CD4-positive, CD25-positive, alpha-beta regulatory T cell (primary cell): ENCODE results near the gene UBE2J1. TPM values are rescaled to one million over a fixed set of nuclear protein-coding genes. Genes with fewer than 3 reads are reported as not detected.

Experiments used
- ATAC-seq, 2 donors: fragments of 150-1000 bp; cut with Tn5 transposase; one replicate each; pipeline ENCODE4 v1.10.0; 2021; ENCODE audit warnings: low read depth in 2 of 2, moderate number of reproducible peaks in 2 of 2, moderate library complexity in 1 of 2
- DNase-seq, 3 donors: peaks; one replicate each; pipeline versions ENCODE4 v3.0.0 to v3.0.0-alpha.2; 2012 to 2022; ENCODE audit warnings: mixed read lengths in 1 of 3
- H3K27ac ChIP-seq: one replicate; pipeline ENCODE4 v1.7.0; 2013; ENCODE audit warnings: mild to moderate bottlenecking, low read length; ENCODE audit not compliant: insufficient read depth, poor library complexity, severe bottlenecking
- H3K27me3 ChIP-seq: one replicate; pipeline ENCODE4 v1.7.0; 2013; ENCODE audit warnings: low read length; ENCODE audit not compliant: control insufficient read depth, insufficient read depth
- H3K36me3 ChIP-seq: one replicate; pipeline ENCODE4 v1.7.0; 2013; ENCODE audit warnings: mild to moderate bottlenecking, low read length, moderate library complexity; ENCODE audit not compliant: control insufficient read depth, insufficient read depth
- H3K4me1 ChIP-seq: 2 replicates; pipeline ENCODE4 v1.7.0; 2013; ENCODE audit warnings: mild to moderate bottlenecking, low read length; ENCODE audit not compliant: insufficient read depth, control insufficient read depth, poor library complexity, severe bottlenecking
- H3K4me3 ChIP-seq: one replicate; pipeline ENCODE4 v1.7.0; 2013; ENCODE audit warnings: low read depth, mild to moderate bottlenecking, low read length, moderate library complexity
- H3K9me3 ChIP-seq, 2 experiments: 1 replicate in 1 of 2; 2 replicates in 1 of 2; pipeline ENCODE4 v1.7.0; 2013; ENCODE audit warnings: low read length in 2 of 2, mild to moderate bottlenecking in 1 of 2, moderate library complexity in 1 of 2; ENCODE audit not compliant: control insufficient read depth in 2 of 2
- H3K27ac Mint-ChIP-seq, 3 donors: one replicate each; pipeline ENCODE4 v1.8.0; 2020 to 2022; ENCODE audit warnings: mild to moderate bottlenecking in 3 of 3, mixed read lengths in 3 of 3, moderate library complexity in 2 of 3
- H3K27me3 Mint-ChIP-seq: one replicate; pipeline ENCODE4 v1.8.0; 2022; ENCODE audit warnings: mild to moderate bottlenecking, mixed read lengths
- H3K36me3 Mint-ChIP-seq: one replicate; pipeline ENCODE4 v1.8.0; 2020; ENCODE audit warnings: mixed read lengths
- H3K4me1 Mint-ChIP-seq, 4 donors: one replicate each; pipeline ENCODE4 v1.8.0; 2020 to 2022; ENCODE audit warnings: mixed read lengths in 4 of 4, mild to moderate bottlenecking in 1 of 4
- H3K4me3 Mint-ChIP-seq, 4 donors: one replicate each; pipeline ENCODE4 v1.8.0; 2020 to 2022; ENCODE audit warnings: mild to moderate bottlenecking in 4 of 4, mixed read lengths in 4 of 4, moderate library complexity in 3 of 4
- H3K9me3 Mint-ChIP-seq, 7 donors: one replicate each; pipeline ENCODE4 v1.8.0; 2020 to 2022; ENCODE audit warnings: mixed read lengths in 7 of 7, mild to moderate bottlenecking in 3 of 7, moderate library complexity in 2 of 7
- polyA plus RNA-seq, 4 donors: library from polyadenylated mRNA; unstranded; fragments of 300-500 nt; fragmentation: Illumina TruSeq; gene quantifications; one replicate each; pipeline ENCODE4 v1.2.3, GENCODE V29; 2021
- total RNA-seq: library from RNA; stranded (reverse); gene quantifications from one replicate; pipeline ENCODE4 v1.2.3, GENCODE V29; 2022

Gene UBE2J1
- total and polyA plus RNA-seq, 5 donors from 2014 or later: 30.0 to 50.6 (median 34.1) TPM

DNA sequence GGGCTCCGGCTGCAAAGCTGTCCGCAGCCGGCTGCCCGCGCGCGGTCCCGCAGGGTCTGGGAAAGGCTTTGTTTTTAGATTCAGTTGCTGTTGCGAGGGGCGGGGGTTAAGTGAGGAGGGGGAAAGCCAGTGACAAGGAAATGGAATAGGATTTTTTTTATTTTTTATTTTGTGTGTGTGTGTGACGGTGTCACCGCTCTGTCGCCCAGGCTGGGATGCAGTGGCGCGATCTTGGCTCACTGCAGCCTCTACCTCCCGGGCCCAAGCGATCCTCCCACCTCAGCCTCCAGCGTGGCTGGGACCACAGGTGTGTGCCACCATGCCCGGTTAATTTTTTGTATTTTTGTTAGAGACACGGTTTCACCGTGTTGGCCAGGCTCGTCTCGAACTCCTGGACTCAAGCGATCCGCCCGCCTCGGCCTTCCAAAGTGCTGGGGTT, 615 bp upstream of the UBE2J1 start:
- DNase-seq (no peak), ATAC-seq (no peak)
- Histone ChIP-seq H3K27ac (peak overlapping the region; percentile 87), H3K4me3 (peak overlapping the region; percentile 23), H3K36me3 (no peaks in the 10 kb centered on the region), H3K9me3 (no peaks in the 10 kb centered on the region), H3K4me1 (peaks cover 56% of the 10 kb centered on the region), H3K27me3 (no peaks in the 10 kb centered on the region)
- peaks cover 36 to 82% (median 61%) of the 10 kb centered on the region in 4 donors for H3K4me1 Mint-ChIP-seq
- no peaks in the 10 kb centered on the region for H3K27me3 Mint-ChIP-seq
- H3K9me3 Mint-ChIP-seq: no peaks in the 10 kb centered on the region
- H3K27ac Mint-ChIP-seq: peak overlapping the region; percentile 91 to 99 (median 95)
- peak overlapping the region; percentile 87 to 95 (median 92) for H3K4me3 Mint-ChIP-seq
- no peaks in the 10 kb centered on the region for H3K36me3 Mint-ChIP-seq

DNA sequence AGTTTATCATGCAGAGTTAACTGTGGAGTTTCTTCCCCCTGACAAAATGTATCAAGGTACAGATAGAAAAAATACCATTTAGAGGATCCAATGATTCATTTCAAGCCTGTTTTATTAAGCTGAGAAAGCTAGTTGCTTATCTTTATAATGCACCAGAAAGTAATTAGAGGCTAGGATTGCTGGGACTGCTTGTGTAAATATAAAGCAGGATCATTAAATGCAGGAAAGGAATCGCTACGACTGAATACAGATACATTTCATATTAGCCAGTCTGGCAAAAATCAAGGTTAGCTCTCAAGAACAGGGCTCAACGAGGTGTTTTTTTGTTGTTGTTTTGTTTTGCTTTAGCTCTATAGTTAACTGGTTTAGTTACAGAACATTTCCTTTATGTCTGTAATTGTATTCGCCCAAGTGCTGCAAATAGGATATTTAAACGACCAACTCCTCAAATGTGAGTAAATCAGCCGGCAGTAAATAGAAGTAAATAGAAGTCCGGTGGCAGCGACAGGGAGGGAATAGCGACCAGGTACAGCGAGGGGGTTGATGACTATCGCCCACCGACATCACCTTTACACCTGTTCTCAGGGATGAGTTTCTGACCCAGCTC, 748 bp downstream of the UBE2J1 start:
- DNase-seq (peak in 1 of 3 donors; percentile 38), ATAC-seq (peak; percentile 2 to 3)
- no peaks in the 10 kb centered on the region for H3K9me3 Mint-ChIP-seq
- Histone ChIP-seq H3K36me3 (no peaks in the 10 kb centered on the region), H3K4me3 (peak overlapping the region; percentile 97), H3K4me1 (peaks cover 48% of the 10 kb centered on the region), H3K27ac (peak overlapping the region; percentile 87), H3K9me3 (no peaks in the 10 kb centered on the region), H3K27me3 (no peaks in the 10 kb centered on the region)
- peak overlapping the region; percentile 94 to 100 (median 99) for H3K27ac Mint-ChIP-seq
- H3K36me3 Mint-ChIP-seq: no peaks in the 10 kb centered on the region
- peak overlapping the region; percentile 94 to 99 (median 96) for H3K4me3 Mint-ChIP-seq
- no peaks in the 10 kb centered on the region for H3K27me3 Mint-ChIP-seq
- H3K4me1 Mint-ChIP-seq: peaks cover 31 to 78% (median 58%) of the 10 kb centered on the region in 4 donors

DNA sequence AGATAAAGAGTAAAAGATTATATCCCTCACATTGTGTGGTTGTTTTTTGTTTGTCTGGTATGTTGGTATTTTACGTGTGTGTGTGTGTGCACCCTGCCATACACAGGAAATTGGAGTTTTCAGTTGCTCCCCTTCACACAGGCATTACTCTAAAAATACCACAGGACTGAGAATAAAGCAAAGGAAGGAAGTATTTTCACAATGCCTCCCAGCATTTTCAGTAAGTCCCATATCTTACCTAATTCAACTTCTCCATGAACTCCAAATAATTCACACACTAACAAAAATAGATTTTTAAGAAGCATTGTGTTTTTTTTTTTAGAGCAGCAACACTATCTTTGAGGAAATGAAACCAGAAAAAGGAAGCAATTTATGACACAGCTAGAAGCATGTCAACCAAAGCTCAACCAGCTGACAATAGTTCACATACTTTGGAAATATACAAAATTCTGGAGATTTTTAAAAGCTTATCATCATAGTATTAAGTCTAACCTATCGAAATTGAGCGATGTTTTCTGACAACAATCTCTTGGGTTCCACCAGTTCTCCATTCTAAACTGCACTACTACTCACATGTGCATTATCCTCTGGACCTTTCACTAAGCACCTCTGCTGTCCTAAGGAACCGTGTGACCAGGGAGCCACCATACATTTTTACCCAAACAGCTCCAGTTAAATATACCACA, 2.1 kb downstream of the UBE2J1 start:
- H3K4me3 ChIP-seq: peak overlapping the region; percentile 97
- peak overlapping the region; percentile 89 to 99 (median 94) for H3K4me3 Mint-ChIP-seq
- no peaks in the 10 kb centered on the region for H3K27me3 Mint-ChIP-seq
- peaks cover 28 to 76% (median 59%) of the 10 kb centered on the region in 4 donors for H3K4me1 Mint-ChIP-seq
- ATAC-seq (peak; percentile 11 to 19), DNase-seq (peak in 2 of 3 donors; percentile 17 to 44)
- peak overlapping the region; percentile 94 to 100 (median 99) for H3K27ac Mint-ChIP-seq
- no peaks in the 10 kb centered on the region for H3K9me3 Mint-ChIP-seq
- H3K27me3 ChIP-seq: no peaks in the 10 kb centered on the region
- no peaks in the 10 kb centered on the region for H3K9me3 ChIP-seq
- H3K36me3 Mint-ChIP-seq: no peaks in the 10 kb centered on the region
- H3K27ac ChIP-seq: peak overlapping the region; percentile 87
- peaks cover 40% of the 10 kb centered on the region for H3K4me1 ChIP-seq
- H3K36me3 ChIP-seq: no peaks in the 10 kb centered on the region

DNA sequence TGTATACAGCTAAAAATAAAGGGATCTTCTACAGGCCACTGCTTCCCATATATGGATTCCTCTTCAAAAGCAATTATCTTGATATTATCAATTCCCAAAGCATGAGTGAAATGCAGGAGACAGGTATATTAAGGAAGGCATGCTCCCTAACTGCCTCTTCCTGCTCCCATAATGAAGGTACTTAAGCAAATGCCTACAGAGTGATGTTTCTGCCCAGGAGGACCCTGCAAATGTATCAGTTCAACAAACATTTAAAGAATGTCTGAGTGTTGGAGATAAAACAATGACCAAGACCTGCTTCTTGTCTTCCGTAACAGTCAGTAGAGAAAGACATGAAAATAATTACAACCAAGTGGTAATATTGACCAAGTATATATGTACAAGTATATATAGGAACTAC, 4.2 kb downstream of the UBE2J1 start:
- no peak for ATAC-seq
- H3K27ac ChIP-seq: no peak overlapping the region
- H3K9me3 Mint-ChIP-seq: no peaks in the 10 kb centered on the region

DNA sequence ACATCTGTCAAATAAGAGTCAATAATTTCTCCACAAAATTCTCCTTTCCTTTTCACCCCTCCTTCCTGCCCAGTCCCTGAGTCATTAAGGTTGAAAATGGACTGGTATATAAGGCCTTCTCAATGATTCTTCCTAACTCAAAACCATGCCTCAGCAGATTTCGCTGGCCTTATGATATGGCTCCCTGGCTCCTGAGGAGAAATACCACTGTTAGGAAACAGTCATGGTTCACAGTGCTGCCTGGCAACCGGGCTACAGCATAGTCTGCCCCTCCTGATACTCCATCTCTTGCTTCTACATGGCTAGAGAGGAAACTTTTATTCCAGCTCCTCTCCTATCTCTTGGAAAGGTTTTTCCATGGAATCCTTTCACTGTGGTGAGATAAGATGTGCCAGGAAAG, 4.7 kb downstream of the UBE2J1 start:
- peaks cover 31 to 73% (median 54%) of the 10 kb centered on the region in 4 donors for H3K4me1 Mint-ChIP-seq

More for the DNA sequence above, 4.2 kb downstream of the UBE2J1 start:
- Histone ChIP-seq H3K27me3 (no peaks in the 10 kb centered on the region), H3K4me3 (no peak overlapping the region), H3K9me3 (no peaks in the 10 kb centered on the region), H3K36me3 (no peaks in the 10 kb centered on the region), H3K4me1 (peaks cover 38% of the 10 kb centered on the region)
- peak overlapping the region in 1 of 4 donors; percentile 94 for H3K4me3 Mint-ChIP-seq
- H3K4me1 Mint-ChIP-seq: peaks cover 31 to 75% (median 55%) of the 10 kb centered on the region in 4 donors
- H3K27me3 Mint-ChIP-seq: no peaks in the 10 kb centered on the region
- H3K36me3 Mint-ChIP-seq: no peaks in the 10 kb centered on the region
- peak overlapping the region in 1 of 3 donors; percentile 9 for H3K27ac Mint-ChIP-seq
- no peak for DNase-seq

DNA sequence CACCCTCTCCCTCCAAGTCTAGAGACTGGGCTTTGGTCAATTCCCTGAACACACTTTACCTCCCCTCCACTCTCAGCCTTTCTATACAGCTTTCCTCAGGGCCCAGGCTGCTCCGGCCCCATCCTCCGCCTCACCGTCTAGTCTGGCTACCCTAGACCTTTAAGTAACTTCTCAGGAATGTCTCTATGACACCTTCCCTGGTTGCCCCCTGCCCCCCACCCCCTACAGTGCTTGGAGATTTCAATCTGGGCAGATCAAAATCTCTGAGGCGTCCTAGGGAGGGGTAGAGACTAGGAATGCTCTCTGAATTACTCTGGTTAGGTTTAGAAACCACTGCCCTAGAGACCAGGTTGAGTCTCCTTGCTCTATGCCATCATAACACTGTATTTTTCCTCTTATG, 6.1 kb downstream of the UBE2J1 start:
- no peak for ATAC-seq

More for the DNA sequence above, 4.7 kb downstream of the UBE2J1 start:
- Mint-ChIP-seq H3K4me3 (peak overlapping the region in 1 of 4 donors; percentile 94), H3K9me3 (no peaks in the 10 kb centered on the region), H3K27me3 (no peaks in the 10 kb centered on the region), H3K36me3 (no peaks in the 10 kb centered on the region), H3K27ac (peak overlapping the region in 1 of 3 donors; percentile 9)
- no peaks in the 10 kb centered on the region for H3K27me3 ChIP-seq
- H3K9me3 ChIP-seq: no peaks in the 10 kb centered on the region
- ATAC-seq: no peak
- no peaks in the 10 kb centered on the region for H3K36me3 ChIP-seq
- peaks cover 34% of the 10 kb centered on the region for H3K4me1 ChIP-seq
- no peak overlapping the region for H3K27ac ChIP-seq
- DNase-seq: no peak
- H3K4me3 ChIP-seq: no peak overlapping the region

DNA sequence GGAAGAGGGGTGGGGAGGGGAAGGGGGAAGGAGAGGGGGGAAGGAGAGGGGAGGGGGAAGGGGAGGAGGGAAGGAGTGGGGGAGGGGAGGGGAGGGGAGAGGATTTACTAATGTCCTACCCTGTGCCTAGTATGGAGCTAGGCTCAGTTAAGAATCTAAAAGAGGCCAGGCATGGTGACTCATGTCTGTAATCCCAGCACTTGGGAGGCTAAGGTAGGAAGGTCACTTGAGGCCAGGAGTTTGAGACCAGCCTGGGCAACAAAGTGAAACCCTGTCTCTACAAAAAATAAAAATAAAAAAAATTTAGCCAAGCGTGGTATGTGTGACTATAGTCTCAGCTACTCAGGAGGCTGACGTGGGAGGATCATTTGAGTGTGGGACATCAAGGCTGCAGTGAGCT, 13.0 kb downstream of the UBE2J1 start:
- no peak overlapping the region for H3K27ac Mint-ChIP-seq
- no peaks in the 10 kb centered on the region for H3K9me3 Mint-ChIP-seq
- Histone ChIP-seq H3K27ac (no peak overlapping the region), H3K9me3 (no peaks in the 10 kb centered on the region), H3K4me1 (peaks cover 6% of the 10 kb centered on the region), H3K4me3 (no peak overlapping the region), H3K27me3 (no peaks in the 10 kb centered on the region), H3K36me3 (peaks cover 57% of the 10 kb centered on the region)
- H3K4me1 Mint-ChIP-seq: peaks cover 6 to 11% (median 8%) of the 10 kb centered on the region in 4 donors
- H3K27me3 Mint-ChIP-seq: no peaks in the 10 kb centered on the region
- DNase-seq (no peak), ATAC-seq (no peak)
- H3K4me3 Mint-ChIP-seq: no peak overlapping the region
- peaks cover 27% of the 10 kb centered on the region for H3K36me3 Mint-ChIP-seq

More for the DNA sequence above, 6.1 kb downstream of the UBE2J1 start:
- no peak overlapping the region for H3K27ac ChIP-seq
- Mint-ChIP-seq H3K27ac (peak overlapping the region in 2 of 3 donors; percentile 72 to 93), H3K36me3 (peaks cover 5% of the 10 kb centered on the region), H3K9me3 (no peaks in the 10 kb centered on the region), H3K4me3 (no peak overlapping the region), H3K4me1 (peaks cover 31 to 66% (median 51%) of the 10 kb centered on the region in 4 donors), H3K27me3 (no peaks in the 10 kb centered on the region)
- no peak overlapping the region for H3K4me3 ChIP-seq
- no peaks in the 10 kb centered on the region for H3K27me3 ChIP-seq
- H3K4me1 ChIP-seq: peaks cover 29% of the 10 kb centered on the region
- peaks cover 7% of the 10 kb centered on the region for H3K36me3 ChIP-seq
- H3K9me3 ChIP-seq: no peaks in the 10 kb centered on the region
- DNase-seq: no peak
